SH-SY5Y (cell line): ENCODE measurements around the gene GLB1L.

Experiments
- GATA2 ChIP-seq: IDR thresholded peaks from 2 replicates; pipeline ENCODE4 v1.6.1; 2011; ENCODE audit warnings: mild to moderate bottlenecking, low read depth, low read length
- GATA3 ChIP-seq: IDR thresholded peaks from 2 replicates; pipeline ENCODE4 v1.6.1; 2011; ENCODE audit warnings: low read depth, mild to moderate bottlenecking, low read length, moderate library complexity

The GLB1L gene

GRCh38 chr2:219245148-219245898 is at the start of gene GLB1L, which contains the start of gene STK16:
Gene GLB1L, minus strand, starts transcription at chr2:219245444. Its CDS starts 1,871 bp downstream, at chr2:219243573.
Gene STK16, plus strand, starts transcription at chr2:219245479. Its CDS starts 521 bp downstream, at chr2:219246000.
- TF ChIP-seq GATA2 (no peak), GATA3 (no peak)

- TF ChIP-seq GATA2 (no peak), GATA3 (no peak)
Measured at GRCh38 chr2:219294356-219295351, 49.4 kb upstream of the GLB1L start.

GRCh38 chr2:219293736-219294231 is 48.5 kb upstream of the GLB1L start:
- TF ChIP-seq GATA3 (no peak), GATA2 (no peak)

GRCh38 chr2:219292616-219293015 is 47.4 kb upstream of the GLB1L start:
- TF ChIP-seq GATA2 (no peak), GATA3 (no peak)

GRCh38 chr2:219291910-219292490 is 46.8 kb upstream of the GLB1L start:
- TF ChIP-seq GATA2 (no peak), GATA3 (no peak)

GRCh38 chr2:219291394-219291793 is 46.1 kb upstream of the GLB1L start:
- TF ChIP-seq GATA2 (no peak), GATA3 (no peak)

- TF ChIP-seq GATA3 (no peak), GATA2 (no peak)
Measured at GRCh38 chr2:219290381-219291171, 45.3 kb upstream of the GLB1L start.

- no peak for TF ChIP-seq GATA2
- TF ChIP-seq GATA3 = no peak
Measured at GRCh38 chr2:219289537-219290361, 44.5 kb upstream of the GLB1L start.

- no peak for TF ChIP-seq GATA3
- TF ChIP-seq GATA2 = no peak
Measured at GRCh38 chr2:219289195-219289536, 43.9 kb upstream of the GLB1L start.

GRCh38 chr2:219287580-219288265 is 42.5 kb upstream of the GLB1L start:
- no peak for TF ChIP-seq GATA2
- no peak for TF ChIP-seq GATA3

- no peak for TF ChIP-seq GATA2
- no peak for TF ChIP-seq GATA3
Measured at GRCh38 chr2:219286436-219287115, 41.3 kb upstream of the GLB1L start.
